Central memory CD8-positive, alpha-beta T cell (primary cell): ENCODE measurements around the gene NHERF1.

ENCODE experiments used
- ATAC-seq: fragments of 150-1000 bp; cut with Tn5 transposase; replicated peaks from 2 replicates; pipeline ENCODE4 v1.10.0; 2022; ENCODE audit warnings: mild to moderate bottlenecking, moderate FRiP score, moderate number of reproducible peaks; ENCODE audit not compliant: poor library complexity, severe bottlenecking; ENCODE audit errors: extremely low read depth
- DNase-seq, 2 donors: peaks; one replicate each; pipeline ENCODE4 v3.0.0; 2021; ENCODE audit warnings: low spot score in 2 of 2
- H3K27ac Mint-ChIP-seq: one replicate; pipeline ENCODE4 v1.8.0; 2022; ENCODE audit warnings: low read depth, mild to moderate bottlenecking, moderate library complexity, mixed read lengths
- H3K27me3 Mint-ChIP-seq: one replicate; pipeline ENCODE4 v1.8.0; 2022; ENCODE audit warnings: mixed read lengths
- H3K36me3 Mint-ChIP-seq: one replicate; pipeline ENCODE4 v1.8.0; 2022; ENCODE audit warnings: mild to moderate bottlenecking, moderate library complexity, mixed read lengths; ENCODE audit not compliant: insufficient read depth
- H3K4me1 Mint-ChIP-seq: one replicate; pipeline ENCODE4 v1.8.0; 2022; ENCODE audit warnings: mixed read lengths
- H3K4me3 Mint-ChIP-seq: one replicate; pipeline ENCODE4 v1.8.0; 2022; ENCODE audit warnings: mild to moderate bottlenecking, moderate library complexity, mixed read lengths
- H3K9me3 Mint-ChIP-seq: one replicate; pipeline ENCODE4 v1.8.0; 2022; ENCODE audit warnings: mixed read lengths

The NHERF1 gene

DNA sequence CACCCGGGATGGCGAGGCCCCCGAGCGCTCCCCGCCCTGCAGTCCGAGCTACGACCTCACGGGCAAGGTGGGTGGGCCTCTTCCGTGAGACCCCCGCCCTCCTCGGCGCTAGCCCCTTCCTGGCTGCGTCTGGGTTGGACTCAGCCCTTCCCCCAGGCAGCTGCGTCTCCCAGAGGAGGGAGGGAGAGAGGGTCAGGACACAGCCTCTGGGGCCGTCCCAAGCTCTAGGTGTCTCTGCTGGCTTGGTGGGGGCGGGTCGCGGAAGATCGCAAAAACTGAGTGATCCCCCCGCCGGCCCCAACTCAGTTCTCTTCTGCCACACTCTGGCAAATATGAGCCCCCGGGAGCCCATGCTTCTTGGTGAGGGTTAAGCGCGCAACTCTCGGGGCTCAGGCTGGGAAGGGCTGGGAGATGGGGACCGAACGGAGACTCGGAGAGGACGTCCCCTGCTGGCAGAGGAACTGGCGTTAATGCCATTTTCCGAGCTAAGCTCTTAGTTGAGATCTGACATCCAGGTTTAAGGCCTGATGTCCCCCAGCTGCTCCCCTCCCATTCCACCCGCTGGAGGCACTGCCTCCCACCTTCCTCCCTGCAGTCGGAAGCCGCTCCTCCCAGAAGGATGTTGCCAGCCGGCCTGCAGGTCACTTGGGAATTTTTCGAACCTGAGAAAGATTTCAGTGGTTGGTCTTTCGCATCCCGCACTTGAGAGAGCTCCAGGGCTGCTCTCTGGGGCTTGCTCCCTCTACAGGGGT lies 11.0 kb upstream of the NHERF1 start:
- peak overlapping the region; percentile 93 for H3K27ac Mint-ChIP-seq
- peak overlapping the region; percentile 85 for H3K4me3 Mint-ChIP-seq
- ATAC-seq: peak; percentile 33
- no peaks in the 10 kb centered on the region for H3K27me3 Mint-ChIP-seq
- H3K9me3 Mint-ChIP-seq: no peaks in the 10 kb centered on the region
- H3K4me1 Mint-ChIP-seq: peaks cover 48% of the 10 kb centered on the region
- peaks cover 14% of the 10 kb centered on the region for H3K36me3 Mint-ChIP-seq
- peak in 1 of 2 donors; percentile 38 for DNase-seq

DNA sequence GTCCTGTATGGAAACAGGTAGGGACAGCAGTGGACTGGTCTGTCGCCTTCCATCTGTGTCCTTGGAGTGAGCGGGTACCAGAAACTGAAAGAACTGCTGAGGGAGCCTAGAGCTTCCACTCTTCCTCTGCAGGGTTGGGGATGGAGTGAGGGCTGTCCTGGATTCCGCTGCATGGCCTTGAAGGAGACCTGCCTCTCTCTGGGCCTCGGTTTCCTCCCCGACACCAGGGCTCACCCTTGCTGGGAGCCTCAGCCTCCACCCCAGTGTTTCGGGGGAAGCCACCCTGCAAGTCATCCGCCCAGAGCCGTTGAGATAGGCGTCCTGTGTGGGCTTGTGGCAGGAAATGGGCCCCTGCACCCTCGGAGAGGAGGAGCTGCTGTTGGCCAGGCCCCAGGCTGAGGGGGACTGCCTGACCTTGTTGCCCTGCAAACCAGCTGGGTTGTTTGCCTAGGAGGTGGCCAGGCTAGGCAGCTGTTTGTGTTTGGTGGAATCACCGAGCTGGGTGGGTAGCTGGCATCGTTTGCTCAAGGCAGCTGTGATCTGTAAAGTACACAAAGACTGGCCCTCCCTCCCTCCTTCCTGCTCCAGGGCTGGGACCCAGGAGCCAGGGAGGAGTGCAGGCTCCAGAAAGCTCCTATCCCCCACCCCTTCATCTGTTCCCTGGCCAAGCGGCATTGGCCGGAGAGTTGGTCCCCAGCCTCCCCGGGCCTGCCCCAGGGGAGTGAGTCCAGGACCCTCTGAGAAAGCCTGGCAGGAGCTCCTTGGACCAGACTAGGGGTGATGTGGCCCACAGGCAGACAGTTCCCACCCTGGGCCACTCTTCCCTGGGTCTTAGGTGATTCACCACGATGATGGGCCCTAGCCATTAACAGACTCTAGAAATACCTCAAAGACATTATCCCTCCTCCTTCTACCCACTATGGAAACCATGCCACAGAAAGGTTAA lies 10.1 kb upstream of the NHERF1 start:
- no peaks in the 10 kb centered on the region for H3K9me3 Mint-ChIP-seq
- no peaks in the 10 kb centered on the region for H3K27me3 Mint-ChIP-seq
- peak overlapping the region; percentile 85 for H3K4me3 Mint-ChIP-seq
- DNase-seq (peak; percentile 67 to 85), ATAC-seq (peak; percentile 85)
- peaks cover 57% of the 10 kb centered on the region for H3K4me1 Mint-ChIP-seq
- peak overlapping the region; percentile 93 for H3K27ac Mint-ChIP-seq
- H3K36me3 Mint-ChIP-seq: peaks cover 15% of the 10 kb centered on the region

- Mint-ChIP-seq H3K27ac (peak overlapping the region; percentile 93), H3K4me3 (peak overlapping the region; percentile 85)
Measured at GRCh38 chr17:74739227-74739831, 9.1 kb upstream of the NHERF1 start.

DNA sequence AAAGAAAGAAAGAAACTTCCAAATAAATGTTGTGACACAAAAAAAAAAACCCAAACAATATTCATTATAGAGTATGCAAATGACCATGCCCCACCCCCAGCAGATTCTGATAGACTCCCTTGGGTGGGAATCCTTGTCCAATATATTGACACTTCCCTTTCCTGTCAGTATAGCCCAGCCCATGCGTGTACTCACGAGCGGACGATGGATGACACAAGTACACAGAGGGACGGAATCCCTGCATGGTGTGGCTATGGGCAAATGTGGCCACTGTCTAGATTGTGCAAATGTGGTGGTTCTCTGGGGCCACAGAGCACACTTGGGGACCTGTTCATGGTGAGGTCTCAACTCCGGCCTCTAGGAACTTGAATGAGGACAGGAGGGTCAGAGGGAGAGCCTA lies 8.3 kb upstream of the NHERF1 start:
- Mint-ChIP-seq H3K36me3 (peaks cover 20% of the 10 kb centered on the region), H3K9me3 (no peaks in the 10 kb centered on the region), H3K4me3 (peak overlapping the region; percentile 85), H3K27ac (peak overlapping the region; percentile 93), H3K27me3 (no peaks in the 10 kb centered on the region), H3K4me1 (peaks cover 73% of the 10 kb centered on the region)
- no peak for ATAC-seq
- no peak for DNase-seq

More at GRCh38 chr17:74739227-74739831, 9.1 kb upstream of the NHERF1 start:
- Mint-ChIP-seq H3K27me3 (no peaks in the 10 kb centered on the region), H3K9me3 (no peaks in the 10 kb centered on the region), H3K4me1 (peaks cover 67% of the 10 kb centered on the region), H3K36me3 (peaks cover 18% of the 10 kb centered on the region)
- ATAC-seq (no peak), DNase-seq (no peak)

- H3K27ac Mint-ChIP-seq: peak overlapping the region; percentile 79
- peak overlapping the region; percentile 85 for H3K4me3 Mint-ChIP-seq
- peaks cover 73% of the 10 kb centered on the region for H3K4me1 Mint-ChIP-seq
- H3K9me3 Mint-ChIP-seq: no peaks in the 10 kb centered on the region
- ATAC-seq: no peak
- no peak for DNase-seq
- peaks cover 20% of the 10 kb centered on the region for H3K36me3 Mint-ChIP-seq
- H3K27me3 Mint-ChIP-seq: no peaks in the 10 kb centered on the region
Measured at GRCh38 chr17:74740641-74741387, 7.6 kb upstream of the NHERF1 start.

DNA sequence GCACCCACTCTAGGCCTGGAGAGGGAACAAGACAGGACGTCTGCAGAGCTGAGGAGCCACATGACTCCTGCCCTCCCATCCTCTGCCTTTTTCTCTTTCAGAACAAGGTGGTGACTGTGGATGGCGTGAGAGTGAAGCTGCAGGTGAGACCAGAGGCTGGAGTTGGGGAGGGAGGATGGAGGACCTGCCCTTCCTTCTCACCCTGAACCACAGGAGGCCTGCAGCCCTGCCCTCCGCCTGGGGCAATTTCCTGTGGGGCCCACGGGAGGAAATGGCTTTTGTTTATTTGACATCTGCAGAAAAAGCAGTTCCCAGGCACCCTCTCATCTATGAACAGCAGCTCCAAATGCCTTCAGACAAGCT lies 6.3 kb upstream of the NHERF1 start:
- H3K9me3 Mint-ChIP-seq: no peaks in the 10 kb centered on the region
- H3K36me3 Mint-ChIP-seq: peaks cover 20% of the 10 kb centered on the region
- peak; percentile 12 for ATAC-seq
- H3K27ac Mint-ChIP-seq: peak overlapping the region; percentile 79
- peak overlapping the region; percentile 73 for H3K4me3 Mint-ChIP-seq
- no peaks in the 10 kb centered on the region for H3K27me3 Mint-ChIP-seq
- peak in 1 of 2 donors; percentile 42 for DNase-seq
- H3K4me1 Mint-ChIP-seq: peaks cover 74% of the 10 kb centered on the region

GRCh38 chr17:74742978-74743545 lies 5.4 kb upstream of the NHERF1 start:
- peak overlapping the region; percentile 73 for H3K4me3 Mint-ChIP-seq
- H3K27ac Mint-ChIP-seq: peak overlapping the region; percentile 79
- peaks cover 73% of the 10 kb centered on the region for H3K4me1 Mint-ChIP-seq
- DNase-seq: no peak
- H3K27me3 Mint-ChIP-seq: no peaks in the 10 kb centered on the region
- H3K36me3 Mint-ChIP-seq: peaks cover 17% of the 10 kb centered on the region
- ATAC-seq: no peak
- H3K9me3 Mint-ChIP-seq: no peaks in the 10 kb centered on the region

GRCh38 chr17:74743755-74744154 lies 4.7 kb upstream of the NHERF1 start:
- peaks cover 66% of the 10 kb centered on the region for H3K4me1 Mint-ChIP-seq
- H3K9me3 Mint-ChIP-seq: no peaks in the 10 kb centered on the region
- DNase-seq (no peak), ATAC-seq (no peak)
- peak overlapping the region; percentile 56 for H3K27ac Mint-ChIP-seq
- peak overlapping the region; percentile 73 for H3K4me3 Mint-ChIP-seq
- H3K36me3 Mint-ChIP-seq: peaks cover 19% of the 10 kb centered on the region
- no peaks in the 10 kb centered on the region for H3K27me3 Mint-ChIP-seq

GRCh38 chr17:74744349-74744713 lies 4.1 kb upstream of the NHERF1 start:
- Mint-ChIP-seq H3K27ac (peak overlapping the region; percentile 56), H3K36me3 (peaks cover 16% of the 10 kb centered on the region), H3K4me1 (peaks cover 61% of the 10 kb centered on the region), H3K4me3 (peak overlapping the region; percentile 73), H3K27me3 (no peaks in the 10 kb centered on the region), H3K9me3 (no peaks in the 10 kb centered on the region)
- no peak for ATAC-seq
- DNase-seq: no peak

DNA sequence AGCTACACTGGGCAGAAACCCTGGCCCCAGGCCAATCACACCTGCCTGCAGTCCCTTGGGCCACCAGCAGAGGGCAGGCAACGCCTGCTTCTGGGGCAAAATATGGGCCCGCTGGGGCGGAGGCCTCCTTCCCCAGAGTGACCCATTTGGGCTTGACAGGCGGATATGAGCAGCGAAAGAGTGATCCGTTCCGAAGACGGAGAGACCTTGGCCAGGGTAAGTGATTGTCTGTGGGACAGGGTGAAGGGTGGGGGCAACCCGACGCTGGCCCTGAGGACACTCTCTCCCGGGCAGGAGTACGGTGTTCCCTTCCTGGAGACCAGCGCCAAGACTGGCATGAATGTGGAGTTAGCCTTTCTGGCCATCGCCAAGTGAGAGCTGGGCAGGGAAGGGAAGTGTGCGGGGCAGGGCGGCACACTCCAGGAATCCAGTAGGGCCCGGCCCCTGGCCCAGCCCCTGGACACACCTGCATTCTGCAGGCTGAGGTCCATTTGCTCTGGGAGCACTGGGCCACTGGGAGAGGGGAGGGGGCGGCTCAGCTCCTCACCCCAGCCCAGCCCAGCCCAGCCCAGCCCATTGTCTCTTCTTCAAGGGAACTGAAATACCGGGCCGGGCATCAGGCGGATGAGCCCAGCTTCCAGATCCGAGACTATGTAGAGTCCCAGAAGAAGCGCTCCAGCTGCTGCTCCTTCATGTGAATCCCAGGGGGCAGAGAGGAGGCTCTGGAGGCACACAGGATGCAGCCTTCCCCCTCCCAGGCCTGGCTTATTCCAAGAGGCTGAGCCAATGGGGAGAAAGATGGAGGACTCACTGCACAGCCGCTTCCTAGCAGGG lies 3.5 kb upstream of the NHERF1 start:
- Mint-ChIP-seq H3K36me3 (peaks cover 20% of the 10 kb centered on the region), H3K4me1 (peaks cover 60% of the 10 kb centered on the region), H3K27ac (peak overlapping the region; percentile 56), H3K27me3 (no peaks in the 10 kb centered on the region), H3K9me3 (no peaks in the 10 kb centered on the region), H3K4me3 (peak overlapping the region; percentile 73)
- ATAC-seq: no peak
- DNase-seq: peak; percentile 75 to 91

DNA sequence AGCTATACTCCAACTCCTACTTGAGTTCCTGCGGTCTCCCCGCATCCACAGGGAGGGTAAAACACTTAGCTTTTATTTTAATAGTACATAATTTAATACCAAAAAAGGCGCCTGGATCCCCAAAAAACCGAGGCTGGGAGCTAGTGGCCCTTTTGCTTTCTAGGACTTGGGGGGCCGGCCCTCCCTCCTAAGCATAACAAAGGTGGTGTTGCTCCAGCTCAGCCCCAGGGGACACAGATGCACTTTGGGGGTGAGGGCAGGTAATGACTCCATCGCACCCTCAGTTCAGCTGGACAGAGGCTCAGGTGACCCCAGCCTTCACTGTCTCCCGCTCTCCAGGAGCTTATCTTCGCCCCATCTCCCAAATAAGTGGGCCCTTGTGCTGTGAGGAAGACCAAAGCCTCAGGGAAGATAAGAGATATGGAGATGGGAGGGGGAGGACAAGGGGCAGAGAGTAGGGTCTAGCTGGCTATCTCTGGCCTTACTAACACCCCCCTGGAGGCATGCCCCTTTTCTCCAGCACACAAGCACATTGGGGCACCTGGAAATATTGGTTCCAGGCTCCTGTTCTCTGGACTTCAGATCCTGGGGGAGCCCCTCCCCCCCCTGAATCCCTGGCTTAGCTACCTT lies 2.8 kb upstream of the NHERF1 start:
- no peak overlapping the region for H3K27ac Mint-ChIP-seq
- no peak overlapping the region for H3K4me3 Mint-ChIP-seq

More for the DNA sequence above, 2.8 kb upstream of the NHERF1 start:
- H3K9me3 Mint-ChIP-seq: no peaks in the 10 kb centered on the region
- DNase-seq: no peak
- H3K36me3 Mint-ChIP-seq: peaks cover 26% of the 10 kb centered on the region
- peaks cover 58% of the 10 kb centered on the region for H3K4me1 Mint-ChIP-seq
- no peaks in the 10 kb centered on the region for H3K27me3 Mint-ChIP-seq
- ATAC-seq: no peak
